CD14-positive monocyte (primary cell): ENCODE data around the gene MRPL54. TPM values are rescaled to one million over a fixed set of nuclear protein-coding genes. Genes with fewer than 3 reads are reported as not detected.

Experiments used
- DNase-seq, 3 donors: peaks; one replicate each; pipeline ENCODE4 v3.0.0-alpha.2; 2011 to 2022
- H2AFZ ChIP-seq: 2 replicates; pipeline ENCODE4 v1.6.0; 2012; ENCODE audit warnings: mild to moderate bottlenecking, low read depth, low read length, inconsistent platforms; ENCODE audit not compliant: insufficient read depth, poor library complexity, severe bottlenecking
- H3K27ac ChIP-seq, 2 donors: 1 replicate in 1 of 2; 2 replicates in 1 of 2; pipeline ENCODE4 v1.5.1; 2012 to 2013; ENCODE audit warnings: low read length in 2 of 2, control low read depth in 1 of 2, inconsistent platforms in 1 of 2, low read depth in 1 of 2, mild to moderate bottlenecking in 1 of 2
- H3K27me3 ChIP-seq, 2 donors: one replicate each; pipeline versions ENCODE4 v1.6.0 to v1.6.1; 2011 to 2013; ENCODE audit warnings: low read length in 2 of 2; ENCODE audit not compliant: control insufficient read depth in 2 of 2, insufficient read depth in 2 of 2
- H3K36me3 ChIP-seq, 2 donors: replicated peaks in 1 of 2; 1 replicate in 1 of 2; 2 replicates in 1 of 2; pipeline versions ENCODE4 v1.5.1 to v1.6.1; 2012 to 2013; ENCODE audit warnings: low read length in 2 of 2, control low read depth in 1 of 2, inconsistent platforms in 1 of 2, mild to moderate bottlenecking in 1 of 2; ENCODE audit not compliant: insufficient read depth in 2 of 2, control insufficient read depth in 1 of 2
- H3K4me1 ChIP-seq, 2 donors: 1 replicate in 1 of 2; 2 replicates in 1 of 2; pipeline versions ENCODE4 v1.5.1 to v1.6.1; 2012 to 2013; ENCODE audit warnings: low read length in 2 of 2, control low read depth in 1 of 2, inconsistent platforms in 1 of 2, mild to moderate bottlenecking in 1 of 2, moderate library complexity in 1 of 2; ENCODE audit not compliant: insufficient read depth in 2 of 2, control insufficient read depth in 1 of 2
- H3K4me2 ChIP-seq: replicated peaks from 2 replicates; pipeline ENCODE3; 2012; ENCODE audit warnings: low read length, moderate library complexity, mild to moderate bottlenecking; ENCODE audit not compliant: poor library complexity, severe bottlenecking; ENCODE audit errors: extremely low read depth
- H3K4me3 ChIP-seq, 3 experiments: fragments of 200-600 bp in 1 of 3; sonication (generic) in 1 of 3; replicated peaks in 1 of 3; 1 replicate in 2 of 3; 2 replicates in 1 of 3; pipeline ENCODE4 v1.5.1; 2011 to 2013; ENCODE audit warnings: low read length in 3 of 3, mild to moderate bottlenecking in 3 of 3, control low read depth in 2 of 3, low read depth in 2 of 3, inconsistent platforms in 1 of 3, moderate library complexity in 1 of 3
- H3K79me2 ChIP-seq: 2 replicates; pipeline ENCODE4 v1.6.0; 2012; ENCODE audit warnings: mild to moderate bottlenecking, control low read depth, inconsistent platforms, low read length, moderate library complexity; ENCODE audit not compliant: insufficient read depth
- H3K9ac ChIP-seq: 2 replicates; pipeline ENCODE4 v1.6.0; 2017; ENCODE audit warnings: low read length, mild to moderate bottlenecking; ENCODE audit not compliant: insufficient read depth, poor library complexity, severe bottlenecking
- H3K9me3 ChIP-seq, 2 donors: replicated peaks in 1 of 2; 1 replicate in 1 of 2; 2 replicates in 1 of 2; pipeline versions ENCODE4 v1.5.1 to v1.6.1; 2012 to 2013; ENCODE audit warnings: low read length in 2 of 2, control low read depth in 1 of 2; ENCODE audit not compliant: control insufficient read depth in 1 of 2, insufficient read depth in 1 of 2
- H4K20me1 ChIP-seq: 2 replicates; pipeline ENCODE4 v1.6.0; 2012; ENCODE audit warnings: mild to moderate bottlenecking, low read length, control low read depth, moderate library complexity; ENCODE audit not compliant: insufficient read depth
- H3K27ac Mint-ChIP-seq, 7 donors: one replicate each; pipeline ENCODE4 v1.8.0; 2020; ENCODE audit warnings: mild to moderate bottlenecking in 7 of 7, mixed read lengths in 7 of 7, moderate library complexity in 6 of 7, inconsistent platforms in 2 of 7
- H3K27me3 Mint-ChIP-seq, 3 donors: one replicate each; pipeline ENCODE4 v1.8.0; 2021 to 2022; ENCODE audit warnings: low read depth in 3 of 3, mild to moderate bottlenecking in 3 of 3, mixed read lengths in 3 of 3, moderate library complexity in 3 of 3, inconsistent platforms in 1 of 3
- H3K36me3 Mint-ChIP-seq, 2 donors: one replicate each; pipeline ENCODE4 v1.8.0; 2020; ENCODE audit warnings: mixed read lengths in 2 of 2, inconsistent platforms in 1 of 2, mild to moderate bottlenecking in 1 of 2
- H3K4me1 Mint-ChIP-seq: one replicate; pipeline ENCODE4 v1.8.0; 2020; ENCODE audit warnings: mild to moderate bottlenecking, mixed read lengths
- H3K4me3 Mint-ChIP-seq, 2 donors: one replicate each; pipeline ENCODE4 v1.8.0; 2020; ENCODE audit warnings: mild to moderate bottlenecking in 2 of 2, mixed read lengths in 2 of 2, moderate library complexity in 1 of 2
- H3K9me3 Mint-ChIP-seq, 7 donors: one replicate each; pipeline ENCODE4 v1.8.0; 2020 to 2022; ENCODE audit warnings: mixed read lengths in 7 of 7, mild to moderate bottlenecking in 6 of 7, moderate library complexity in 6 of 7, inconsistent platforms in 2 of 7
- CTCF ChIP-seq: fragments of 200-600 bp; IDR thresholded peaks from one replicate; pipeline ENCODE4 v1.8.0; 2022; ENCODE audit warnings: antibody characterized with exemption, mild to moderate bottlenecking
- WGBS: methylation state at CpG from one replicate; pipeline ENCODE4 v1.1.5; 2013; ENCODE audit warnings: missing lambda C conversion rate; ENCODE audit not compliant: insufficient coverage; 5-methylcytosine and 5-hydroxymethylcytosine counted together
- intact Hi-C, 2 donors: fragments of 100-400 bp; cut with micrococcal nuclease; formaldehyde crosslinking; loops; one replicate each; pipeline versions ENCODE4 v1.15.0 to v1.15.1; 2023
- polyA plus RNA-seq, 3 donors: library from polyadenylated mRNA; depleted of rRNA in 1 of 3; unstranded in 2 of 3; stranded (reverse) in 1 of 3; fragments of 300-500 nt in 2 of 3; fragments of >200 nt in 1 of 3; fragmentation: Illumina TruSeq in 2 of 3; gene quantifications; 1 replicate in 2 of 3; 2 replicates in 1 of 3; pipeline ENCODE4 v1.2.3, GENCODE V29; 2012 to 2021

The MRPL54 gene
- polyA plus RNA-seq, 3 donors: 39.9 to 133 (median 115) TPM

DNA sequence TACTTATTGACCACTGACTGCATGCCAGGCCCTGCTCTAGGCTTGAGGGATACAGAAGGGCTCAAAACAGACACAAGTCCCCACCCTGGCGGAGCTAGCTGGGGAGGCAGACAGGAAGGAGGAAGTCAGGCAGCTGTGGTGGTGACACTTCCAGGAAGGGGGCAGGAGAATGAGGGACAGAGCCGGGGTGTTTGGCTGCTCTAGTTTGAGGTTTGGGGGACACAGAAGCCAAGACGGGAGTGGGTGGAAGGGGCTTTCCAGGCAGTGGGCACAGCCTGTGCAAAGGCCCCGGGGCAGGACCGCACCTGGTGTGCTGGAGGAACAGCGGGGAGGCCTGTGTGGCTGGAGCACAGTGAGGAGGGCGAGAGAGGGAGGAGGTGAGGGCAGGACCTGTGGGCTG is 4.0 kb downstream of the MRPL54 start:
- Mint-ChIP-seq H3K4me3 (no peak overlapping the region), H3K9me3 (peaks cover 0 to 3% (median 0%) of the 10 kb centered on the region in 7 donors), H3K27ac (peak overlapping the region in 3 of 7 donors; percentile 66 to 77 (median 68)), H3K27me3 (peaks cover 0 to 6% (median 0%) of the 10 kb centered on the region in 3 donors), H3K36me3 (peaks cover 17 to 51% of the 10 kb centered on the region in 2 donors), H3K4me1 (peaks cover 12% of the 10 kb centered on the region)
- 81% methylated on average over 6 of the region's 7 CpGs for WGBS
- H3K4me3 ChIP-seq: no peak overlapping the region
- no peak overlapping the region for H3K4me2 ChIP-seq
- TF ChIP-seq CTCF: no peak
- intact Hi-C loops: no loop called here
- peaks cover 40 to 46% of the 10 kb centered on the region in 2 donors for H3K36me3 ChIP-seq
- DNase-seq: no peak
- peaks cover 13 to 15% of the 10 kb centered on the region in 2 donors for H3K4me1 ChIP-seq
- no peaks in the 10 kb centered on the region for H3K9me3 ChIP-seq
- H2AFZ ChIP-seq: no peak overlapping the region
- no peak overlapping the region for H3K27ac ChIP-seq
- H3K27me3 ChIP-seq: no peaks in the 10 kb centered on the region
- peaks cover 4% of the 10 kb centered on the region for H3K79me2 ChIP-seq
- H3K9ac ChIP-seq: no peak overlapping the region
- peaks cover 13% of the 10 kb centered on the region for H4K20me1 ChIP-seq

DNA sequence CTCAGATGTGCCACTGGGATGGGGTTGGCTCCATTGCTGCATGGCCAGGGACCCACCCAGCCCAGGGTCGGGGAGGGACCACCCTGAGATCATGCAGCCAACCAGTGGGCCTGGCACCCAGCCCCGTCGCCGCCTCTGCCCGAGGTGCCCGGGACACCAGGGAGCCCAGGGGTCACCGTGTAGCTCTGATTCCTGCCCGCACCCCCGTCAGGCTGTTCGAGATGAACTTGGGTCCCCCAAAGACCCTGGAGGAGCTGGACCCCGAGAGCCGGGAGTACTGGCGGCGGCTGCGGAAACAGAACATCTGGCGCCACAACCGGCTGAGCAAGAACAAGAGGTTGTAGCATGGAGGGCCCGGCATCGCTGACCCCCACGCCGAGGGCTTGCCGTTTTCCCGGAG is 4.6 kb downstream of the MRPL54 start:
- H3K27me3 Mint-ChIP-seq: peaks cover 0 to 3% (median 0%) of the 10 kb centered on the region in 3 donors
- intact Hi-C loops: no loop called here
- peaks cover 17 to 51% of the 10 kb centered on the region in 2 donors for H3K36me3 Mint-ChIP-seq
- no peaks in the 10 kb centered on the region for H3K9me3 ChIP-seq
- no peak overlapping the region for H3K9ac ChIP-seq
- 94% methylated on average over 23 of the region's 23 CpGs for WGBS
- no peak overlapping the region for H2AFZ ChIP-seq
- TF ChIP-seq CTCF: no peak
- peaks cover 0 to 3% (median 0%) of the 10 kb centered on the region in 7 donors for H3K9me3 Mint-ChIP-seq
- H3K4me1 ChIP-seq: peaks cover 8 to 10% of the 10 kb centered on the region in 2 donors
- H3K4me3 Mint-ChIP-seq: no peak overlapping the region
- peaks cover 7% of the 10 kb centered on the region for H3K4me1 Mint-ChIP-seq
- H4K20me1 ChIP-seq: peaks cover 13% of the 10 kb centered on the region
- H3K79me2 ChIP-seq: peaks cover 4% of the 10 kb centered on the region
- no peaks in the 10 kb centered on the region for H3K27me3 ChIP-seq
- H3K4me3 ChIP-seq: no peak overlapping the region
- DNase-seq: no peak
- H3K27ac Mint-ChIP-seq: peak overlapping the region in 2 of 7 donors; percentile 56 to 77
- H3K27ac ChIP-seq: no peak overlapping the region
- H3K4me2 ChIP-seq: no peak overlapping the region
- peaks cover 40 to 46% of the 10 kb centered on the region in 2 donors for H3K36me3 ChIP-seq
